ENCODE measurements around the gene SCD5.
A peak's percentile ranks its signal among the peaks of the same experiment; 100 is the strongest.

Gene SCD5

GRCh38 chr4:82809619-82810018, 11.0 kb upstream of the SCD5 start:
- ATAC-seq (no peak), DNase-seq (no peak)
- Mint-ChIP-seq H3K4me1 (no peaks in the 10 kb centered on the region), H3K4me3 (no peak overlapping the region), H3K27me3 (no peaks in the 10 kb centered on the region), H3K36me3 (ENCODE audit: low read depth) (no peaks in the 10 kb centered on the region), H3K9me3 (no peaks in the 10 kb centered on the region), H3K27ac (no peak overlapping the region)

DNA sequence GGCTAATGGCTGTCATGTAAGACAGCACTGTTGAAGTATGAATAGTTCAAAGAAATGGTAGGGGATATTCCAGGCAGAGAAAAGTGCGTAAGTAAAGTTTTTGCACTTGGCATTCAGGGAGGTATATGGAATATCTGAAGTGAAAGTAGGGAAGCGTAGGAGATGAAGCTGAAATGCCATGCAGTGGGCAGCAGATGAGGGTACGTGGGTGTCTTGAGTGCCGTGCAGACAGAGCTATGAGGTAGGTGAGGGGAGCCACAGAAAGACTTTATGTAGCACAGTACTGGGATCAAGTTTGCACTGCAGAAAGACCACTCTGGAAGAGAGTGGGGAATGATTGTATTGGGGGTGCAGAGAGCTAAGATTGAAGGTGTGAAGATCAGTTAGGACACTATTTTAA, 5.2 kb upstream of the SCD5 start:
- H3K4me1 Mint-ChIP-seq: peaks cover 10% of the 10 kb centered on the region
- H3K36me3 Mint-ChIP-seq (ENCODE audit: low read depth): no peaks in the 10 kb centered on the region
- DNase-seq (no peak), ATAC-seq (no peak)
- no peaks in the 10 kb centered on the region for H3K9me3 Mint-ChIP-seq
- H3K27me3 Mint-ChIP-seq: peaks cover 28% of the 10 kb centered on the region
- no peak overlapping the region for H3K27ac Mint-ChIP-seq
- no peak overlapping the region for H3K4me3 Mint-ChIP-seq

DNA sequence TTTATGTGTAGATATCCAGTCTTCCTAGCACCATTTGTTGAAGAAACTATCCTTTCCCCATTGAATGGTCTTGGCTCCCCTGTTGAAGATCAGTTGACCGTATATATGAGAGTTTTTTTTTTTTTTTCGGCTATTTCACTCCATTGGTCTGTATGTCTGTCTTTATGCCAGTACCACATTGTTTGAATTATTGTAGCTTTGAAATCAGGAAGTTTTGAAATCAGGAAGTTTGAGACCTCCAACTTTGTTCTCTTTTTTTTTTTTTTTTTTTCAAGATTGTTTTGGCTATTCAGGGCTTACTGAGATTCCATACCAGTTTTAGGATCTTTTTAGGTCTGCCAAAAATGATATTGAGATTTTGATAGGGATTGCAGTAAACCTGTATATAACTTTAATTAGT, 4.3 kb upstream of the SCD5 start:
- peaks cover 10% of the 10 kb centered on the region for H3K4me1 Mint-ChIP-seq
- ATAC-seq (no peak), DNase-seq (no peak)
- no peaks in the 10 kb centered on the region for H3K36me3 Mint-ChIP-seq (ENCODE audit: low read depth)
- H3K9me3 Mint-ChIP-seq: no peaks in the 10 kb centered on the region
- H3K27ac Mint-ChIP-seq: no peak overlapping the region
- H3K4me3 Mint-ChIP-seq: no peak overlapping the region
- peaks cover 28% of the 10 kb centered on the region for H3K27me3 Mint-ChIP-seq

- Mint-ChIP-seq H3K9me3 (no peaks in the 10 kb centered on the region), H3K27ac (no peak overlapping the region), H3K4me1 (peaks cover 13% of the 10 kb centered on the region), H3K27me3 (peaks cover 36% of the 10 kb centered on the region), H3K4me3 (no peak overlapping the region), H3K36me3 (ENCODE audit: low read depth) (no peaks in the 10 kb centered on the region)
- DNase-seq (no peak), ATAC-seq (no peak)
Measured at GRCh38 chr4:82801910-82802521, 3.4 kb upstream of the SCD5 start.

GRCh38 chr4:82799006-82799881, 648 bp upstream of the SCD5 start:
- Mint-ChIP-seq H3K27ac (no peak overlapping the region), H3K27me3 (peaks cover 45% of the 10 kb centered on the region), H3K4me1 (peaks cover 13% of the 10 kb centered on the region), H3K4me3 (peak overlapping the region; percentile 74), H3K9me3 (no peaks in the 10 kb centered on the region), H3K36me3 (ENCODE audit: low read depth) (no peaks in the 10 kb centered on the region)
- ATAC-seq (peak; percentile 24), DNase-seq (peak; percentile 6)

GRCh38 chr4:82797405-82798111, 1.0 kb downstream of the SCD5 start:
- Mint-ChIP-seq H3K4me3 (peak overlapping the region; percentile 74), H3K27me3 (peaks cover 45% of the 10 kb centered on the region), H3K9me3 (no peaks in the 10 kb centered on the region), H3K27ac (no peak overlapping the region), H3K36me3 (ENCODE audit: low read depth) (no peaks in the 10 kb centered on the region), H3K4me1 (peaks cover 13% of the 10 kb centered on the region)
- ATAC-seq (no peak), DNase-seq (peak; percentile 20)

GRCh38 chr4:82797040-82797404, 1.6 kb downstream of the SCD5 start:
- Mint-ChIP-seq H3K36me3 (ENCODE audit: low read depth) (no peaks in the 10 kb centered on the region), H3K9me3 (no peaks in the 10 kb centered on the region), H3K27ac (no peak overlapping the region), H3K27me3 (peaks cover 43% of the 10 kb centered on the region), H3K4me1 (peaks cover 13% of the 10 kb centered on the region), H3K4me3 (peak overlapping the region; percentile 74)
- DNase-seq: no peak
- ATAC-seq: no peak

GRCh38 chr4:82792912-82793649, 5.5 kb downstream of the SCD5 start:
- DNase-seq (no peak), ATAC-seq (no peak)
- Mint-ChIP-seq H3K27ac (no peak overlapping the region), H3K4me1 (peaks cover 3% of the 10 kb centered on the region), H3K9me3 (no peaks in the 10 kb centered on the region), H3K36me3 (ENCODE audit: low read depth) (no peaks in the 10 kb centered on the region), H3K27me3 (peaks cover 19% of the 10 kb centered on the region), H3K4me3 (no peak overlapping the region)

GRCh38 chr4:82791179-82791578, 7.4 kb downstream of the SCD5 start:
- Mint-ChIP-seq H3K4me1 (no peaks in the 10 kb centered on the region), H3K4me3 (no peak overlapping the region), H3K9me3 (no peaks in the 10 kb centered on the region), H3K27me3 (peaks cover 4% of the 10 kb centered on the region), H3K36me3 (ENCODE audit: low read depth) (no peaks in the 10 kb centered on the region), H3K27ac (no peak overlapping the region)
- DNase-seq (no peak), ATAC-seq (no peak)

- no peak for ATAC-seq
- H3K27me3 Mint-ChIP-seq: peaks cover 2% of the 10 kb centered on the region
Measured at GRCh38 chr4:82790060-82790660, 8.4 kb downstream of the SCD5 start.

DNA sequence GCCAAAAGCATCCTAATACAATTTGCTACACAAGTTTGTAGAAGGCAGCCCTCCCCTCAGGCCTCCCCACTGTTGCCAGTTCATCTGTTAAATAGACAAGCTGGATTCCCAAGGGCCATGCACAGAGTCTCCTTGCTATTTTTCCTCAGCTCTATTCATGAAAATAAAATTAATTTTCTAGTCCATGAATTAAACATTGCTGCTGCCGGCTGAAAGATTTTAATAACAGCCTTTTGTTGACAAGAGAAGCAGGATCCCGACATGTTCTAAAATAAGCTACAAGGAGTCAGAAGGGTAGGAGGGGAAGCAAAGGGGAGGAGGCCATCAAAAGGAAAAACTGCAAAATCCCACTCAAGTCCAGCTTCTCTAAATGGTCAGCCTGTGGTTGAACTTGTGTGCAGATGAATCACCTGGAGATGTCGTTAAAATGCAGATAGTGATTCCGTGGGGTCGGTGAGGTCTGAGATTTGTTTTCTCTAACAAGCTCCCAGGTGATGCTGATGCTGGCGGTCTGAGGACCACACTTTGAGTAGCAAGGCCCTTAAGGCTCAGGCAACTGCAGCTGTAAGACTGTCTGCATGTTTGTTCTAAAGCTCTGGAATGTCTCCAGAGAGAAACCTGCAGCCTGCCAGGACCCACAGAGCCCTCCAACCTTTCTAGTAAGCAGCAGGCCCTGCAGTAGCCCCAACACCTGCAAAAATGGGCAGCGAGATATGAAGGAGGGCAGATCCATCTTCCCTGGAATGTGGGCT, 9.4 kb downstream of the SCD5 start:
- Mint-ChIP-seq H3K36me3 (ENCODE audit: low read depth) (no peaks in the 10 kb centered on the region), H3K9me3 (no peaks in the 10 kb centered on the region), H3K27ac (no peak overlapping the region), H3K27me3 (peaks cover 2% of the 10 kb centered on the region), H3K4me1 (no peaks in the 10 kb centered on the region), H3K4me3 (no peak overlapping the region)
- ATAC-seq: no peak
- no peak for DNase-seq

More at GRCh38 chr4:82790060-82790660, 8.4 kb downstream of the SCD5 start:
- Mint-ChIP-seq H3K4me1 (no peaks in the 10 kb centered on the region), H3K9me3 (no peaks in the 10 kb centered on the region), H3K4me3 (no peak overlapping the region), H3K36me3 (ENCODE audit: low read depth) (no peaks in the 10 kb centered on the region), H3K27ac (no peak overlapping the region)
- DNase-seq: no peak

- Mint-ChIP-seq H3K9me3 (no peaks in the 10 kb centered on the region), H3K4me1 (no peaks in the 10 kb centered on the region), H3K36me3 (ENCODE audit: low read depth) (no peaks in the 10 kb centered on the region), H3K27ac (no peak overlapping the region), H3K4me3 (no peak overlapping the region), H3K27me3 (peaks cover 2% of the 10 kb centered on the region)
- DNase-seq (no peak), ATAC-seq (no peak)
Measured at GRCh38 chr4:82787342-82787741, 11.3 kb downstream of the SCD5 start.

GRCh38 chr4:82786828-82787227, 11.8 kb downstream of the SCD5 start:
- no peak overlapping the region for H3K27ac Mint-ChIP-seq
- DNase-seq: no peak
- no peak for ATAC-seq
- H3K36me3 Mint-ChIP-seq (ENCODE audit: low read depth): no peaks in the 10 kb centered on the region
- peaks cover 2% of the 10 kb centered on the region for H3K27me3 Mint-ChIP-seq
- H3K4me1 Mint-ChIP-seq: no peaks in the 10 kb centered on the region
- H3K9me3 Mint-ChIP-seq: no peaks in the 10 kb centered on the region
- no peak overlapping the region for H3K4me3 Mint-ChIP-seq
